Right lobe of liver (tissue), 4 donors: ENCODE data around the gene NDUFS3.
A peak's percentile ranks its signal among the peaks of the same experiment; 100 is the strongest.

Experiments
- POLR2A ChIP-seq: fragments of 450-650 bp; IDR thresholded peaks from one replicate; pipeline ENCODE4 v1.6.1; 2017; ENCODE audit warnings: antibody characterized with exemption, mild to moderate bottlenecking
- TF ChIP-seq, protein P1 (sequence below), 4 donors: fragments of 200-600 bp in 3 of 4; fragments of 450-650 bp in 1 of 4; IDR thresholded peaks; one replicate each; pipeline versions ENCODE4 v1.5.1 to v1.8.0; 2016 to 2022; ENCODE audit warnings: antibody characterized with exemption in 4 of 4, mild to moderate bottlenecking in 2 of 4
- donor health status: DM: no; HTN: no; CAD: no.
- donor health status: DM: no; HTN: no; CAD: no.
- donor health status: DM: no; HTN: yes; CAD: no.

GRCh38 chr11:47551086-47551485, 27.8 kb upstream of the NDUFS3 start:
- no peak for TF ChIP-seq POLR2A
- TF ChIP-seq, protein P1, sequence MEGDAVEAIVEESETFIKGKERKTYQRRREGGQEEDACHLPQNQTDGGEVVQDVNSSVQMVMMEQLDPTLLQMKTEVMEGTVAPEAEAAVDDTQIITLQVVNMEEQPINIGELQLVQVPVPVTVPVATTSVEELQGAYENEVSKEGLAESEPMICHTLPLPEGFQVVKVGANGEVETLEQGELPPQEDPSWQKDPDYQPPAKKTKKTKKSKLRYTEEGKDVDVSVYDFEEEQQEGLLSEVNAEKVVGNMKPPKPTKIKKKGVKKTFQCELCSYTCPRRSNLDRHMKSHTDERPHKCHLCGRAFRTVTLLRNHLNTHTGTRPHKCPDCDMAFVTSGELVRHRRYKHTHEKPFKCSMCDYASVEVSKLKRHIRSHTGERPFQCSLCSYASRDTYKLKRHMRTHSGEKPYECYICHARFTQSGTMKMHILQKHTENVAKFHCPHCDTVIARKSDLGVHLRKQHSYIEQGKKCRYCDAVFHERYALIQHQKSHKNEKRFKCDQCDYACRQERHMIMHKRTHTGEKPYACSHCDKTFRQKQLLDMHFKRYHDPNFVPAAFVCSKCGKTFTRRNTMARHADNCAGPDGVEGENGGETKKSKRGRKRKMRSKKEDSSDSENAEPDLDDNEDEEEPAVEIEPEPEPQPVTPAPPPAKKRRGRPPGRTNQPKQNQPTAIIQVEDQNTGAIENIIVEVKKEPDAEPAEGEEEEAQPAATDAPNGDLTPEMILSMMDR (IDR thresholded peaks at IDR 0.05): peak; percentile 11 to 44 (median 28)
